Measurements from ENCODE around the gene C11orf24.

DNA sequence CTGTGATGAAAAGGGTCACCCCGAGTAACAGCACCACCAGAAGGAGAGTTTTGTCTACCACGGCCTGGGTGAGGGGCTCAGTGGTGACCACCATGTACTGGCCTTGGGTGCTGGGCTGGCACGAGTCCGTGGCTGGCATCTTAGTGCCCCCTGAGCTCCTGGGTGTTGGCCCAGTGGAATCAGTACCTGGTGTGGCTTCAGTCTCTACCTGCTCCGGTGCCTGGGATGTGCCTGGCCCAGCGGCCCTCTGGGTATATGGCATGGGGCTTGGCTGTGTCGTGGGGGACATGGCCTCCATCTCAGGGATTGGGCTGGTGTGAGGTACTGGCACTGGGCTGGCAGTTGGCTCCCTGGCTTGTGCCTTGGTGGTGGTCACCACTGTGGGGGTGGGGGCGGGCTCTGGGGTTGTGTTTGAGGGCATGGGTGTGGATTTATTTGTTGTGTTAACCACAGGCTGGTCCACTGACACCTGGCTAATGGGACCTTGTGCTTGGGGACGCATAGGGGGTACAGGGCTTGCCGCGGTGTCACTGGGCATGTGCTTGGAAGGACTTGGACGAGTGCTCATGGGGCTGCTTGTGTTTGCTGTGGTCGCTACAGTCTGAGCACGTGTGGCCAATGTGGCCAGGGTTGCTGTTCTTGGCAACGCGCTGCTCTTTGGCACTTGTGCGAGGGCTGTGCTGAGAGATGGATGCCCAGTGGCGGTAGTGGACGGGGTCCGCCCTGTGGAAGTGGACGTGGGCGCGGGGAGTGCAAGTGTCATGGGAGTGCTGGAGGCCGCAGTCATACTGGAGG lies 9.8 kb downstream of the C11orf24 start:
- TF ChIP-seq, protein P1, sequence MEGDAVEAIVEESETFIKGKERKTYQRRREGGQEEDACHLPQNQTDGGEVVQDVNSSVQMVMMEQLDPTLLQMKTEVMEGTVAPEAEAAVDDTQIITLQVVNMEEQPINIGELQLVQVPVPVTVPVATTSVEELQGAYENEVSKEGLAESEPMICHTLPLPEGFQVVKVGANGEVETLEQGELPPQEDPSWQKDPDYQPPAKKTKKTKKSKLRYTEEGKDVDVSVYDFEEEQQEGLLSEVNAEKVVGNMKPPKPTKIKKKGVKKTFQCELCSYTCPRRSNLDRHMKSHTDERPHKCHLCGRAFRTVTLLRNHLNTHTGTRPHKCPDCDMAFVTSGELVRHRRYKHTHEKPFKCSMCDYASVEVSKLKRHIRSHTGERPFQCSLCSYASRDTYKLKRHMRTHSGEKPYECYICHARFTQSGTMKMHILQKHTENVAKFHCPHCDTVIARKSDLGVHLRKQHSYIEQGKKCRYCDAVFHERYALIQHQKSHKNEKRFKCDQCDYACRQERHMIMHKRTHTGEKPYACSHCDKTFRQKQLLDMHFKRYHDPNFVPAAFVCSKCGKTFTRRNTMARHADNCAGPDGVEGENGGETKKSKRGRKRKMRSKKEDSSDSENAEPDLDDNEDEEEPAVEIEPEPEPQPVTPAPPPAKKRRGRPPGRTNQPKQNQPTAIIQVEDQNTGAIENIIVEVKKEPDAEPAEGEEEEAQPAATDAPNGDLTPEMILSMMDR (conservative IDR thresholded peaks at IDR 0.05) = no peak
- TF ChIP-seq ZFX (IDR thresholded peaks at IDR 0.05) = no peak

Data from C4-2B (cell line).